GM12878 (cell line): ENCODE measurements around the gene CRTC1.

Source experiments
- CTCF ChIP-seq, 3 experiments: IDR thresholded peaks in 2 of 3; conservative IDR thresholded peaks in 1 of 3; 2 replicates each; pipeline ENCODE4 v1.5.1; 2011; ENCODE audit warnings: low read depth in 3 of 3, low read length in 3 of 3, mild to moderate bottlenecking in 3 of 3, control low read depth in 2 of 3, moderate library complexity in 2 of 3, inconsistent platforms in 1 of 3, mixed read lengths in 1 of 3; ENCODE audit not compliant: control insufficient read depth in 2 of 3, insufficient read depth in 1 of 3; ENCODE audit errors: extremely low read depth in 1 of 3
- KDM1A ChIP-seq: fragments of 200-600 bp; sonication (generic); IDR thresholded peaks from 2 replicates; pipeline ENCODE4 v1.6.1; 2016; ENCODE audit warnings: borderline replicate concordance
- PAX5 ChIP-seq: IDR thresholded peaks from 2 replicates; pipeline ENCODE4 v1.6.1; 2011; ENCODE audit warnings: low read depth, low read length, borderline replicate concordance
- SUZ12 ChIP-seq: fragments of 200-600 bp; sonication (generic); IDR thresholded peaks from one replicate; pipeline ENCODE4 v1.6.1; 2018; ENCODE audit warnings: antibody characterized with exemption, mild to moderate bottlenecking; ENCODE audit not compliant: unreplicated experiment
- TBL1XR1 ChIP-seq: IDR thresholded peaks from 2 replicates; pipeline ENCODE4 v1.6.1; 2012; ENCODE audit warnings: low read depth, low read length, improper control_type of control experiment
- ZBTB11 ChIP-seq: fragments of 450-650 bp; formaldehyde crosslinking; IDR thresholded peaks from 2 replicates; pipeline ENCODE4 v1.5.0; 2022; ENCODE audit warnings: mild to moderate bottlenecking, missing genetic modification characterization
- ZNF687 ChIP-seq: fragments of 450-650 bp; IDR thresholded peaks from 2 replicates; pipeline ENCODE4 v1.6.1; 2017; ENCODE audit warnings: mild to moderate bottlenecking, moderate library complexity

GRCh38 chr19:18804139-18804601 lies 120.7 kb downstream of the CRTC1 start:
- TF ChIP-seq CTCF (IDR thresholded peaks at IDR 0.05 in 2 of 3, conservative IDR thresholded peaks at IDR 0.05 in 1 of 3; ENCODE audit: control insufficient read depth in 2 of 3, extremely low read depth in 1 of 3, insufficient read depth in 1 of 3, low read depth in 3 of 3, low read length in 3 of 3) = no peak
- no peak for TF ChIP-seq ZNF687
- no peak for TF ChIP-seq ZBTB11 (CRISPR knock-in tag)
- TF ChIP-seq KDM1A = no peak
- no peak for TF ChIP-seq PAX5
- no peak for TF ChIP-seq SUZ12
- TF ChIP-seq TBL1XR1 = no peak
